Activated CD4-positive, alpha-beta T cell treated with anti-CD3 and anti-CD28 coated beads for 36 hours (primary cell): ENCODE measurements around the gene BCL2L15. TPM values are rescaled to one million over a fixed set of nuclear protein-coding genes. Genes with fewer than 3 reads are reported as not detected.

Source experiments
- ATAC-seq: fragments of 200-7000 bp; cut with Tn5 transposase; one replicate; pipeline ENCODE4 v1.10.0; 2021; ENCODE audit warnings: mild to moderate bottlenecking, moderate library complexity
- CTCF ChIA-PET: fragments of 350-600 bp; sonication (Branson Sonifier 250); formaldehyde crosslinking; loops from one replicate; lab custom pipeline; 2021; ENCODE audit warnings: antibody characterized with exemption; lab: Charles Lee
- POLR2A ChIA-PET: fragments of 350-600 bp; sonication (Branson Sonifier 250); formaldehyde crosslinking; loops from one replicate; lab custom pipeline; 2021; ENCODE audit warnings: antibody characterized with exemption, inconsistent platforms; lab: Charles Lee
- DNase-seq: peaks from one replicate; pipeline ENCODE4 v3.0.0-alpha.2; 2020
- H3K27ac Mint-ChIP-seq: one replicate; pipeline ENCODE4 v1.8.0; 2021; ENCODE audit warnings: mixed read lengths
- H3K27me3 Mint-ChIP-seq: one replicate; pipeline ENCODE4 v1.8.0; 2021; ENCODE audit warnings: mixed read lengths
- H3K36me3 Mint-ChIP-seq: one replicate; pipeline ENCODE4 v1.8.0; 2021; ENCODE audit warnings: low read depth, mixed read lengths
- H3K4me1 Mint-ChIP-seq: one replicate; pipeline ENCODE4 v1.8.0; 2021; ENCODE audit warnings: mixed read lengths
- H3K4me3 Mint-ChIP-seq: one replicate; pipeline ENCODE4 v1.8.0; 2021; ENCODE audit warnings: mild to moderate bottlenecking, moderate library complexity, mixed read lengths
- H3K9me3 Mint-ChIP-seq: one replicate; pipeline ENCODE4 v1.8.0; 2021; ENCODE audit warnings: low read depth, mixed read lengths
- intact Hi-C, 2 experiments: fragments of 100-400 bp; cut with DNase I in 1 of 2; cut with micrococcal nuclease in 1 of 2; formaldehyde crosslinking; loops; one replicate each; pipeline versions ENCODE4 v1.14.2 to v1.15.1; 2022 to 2024; cut with DNase I, micrococcal nuclease
- total RNA-seq, 2 experiments: library from RNA; stranded (reverse); gene quantifications; one replicate each; pipeline ENCODE4 v1.2.3, GENCODE V29; 2021

Gene BCL2L15
- total RNA-seq, 2 experiments from 2014 or later: 1.1 to 1.3 TPM

DNA sequence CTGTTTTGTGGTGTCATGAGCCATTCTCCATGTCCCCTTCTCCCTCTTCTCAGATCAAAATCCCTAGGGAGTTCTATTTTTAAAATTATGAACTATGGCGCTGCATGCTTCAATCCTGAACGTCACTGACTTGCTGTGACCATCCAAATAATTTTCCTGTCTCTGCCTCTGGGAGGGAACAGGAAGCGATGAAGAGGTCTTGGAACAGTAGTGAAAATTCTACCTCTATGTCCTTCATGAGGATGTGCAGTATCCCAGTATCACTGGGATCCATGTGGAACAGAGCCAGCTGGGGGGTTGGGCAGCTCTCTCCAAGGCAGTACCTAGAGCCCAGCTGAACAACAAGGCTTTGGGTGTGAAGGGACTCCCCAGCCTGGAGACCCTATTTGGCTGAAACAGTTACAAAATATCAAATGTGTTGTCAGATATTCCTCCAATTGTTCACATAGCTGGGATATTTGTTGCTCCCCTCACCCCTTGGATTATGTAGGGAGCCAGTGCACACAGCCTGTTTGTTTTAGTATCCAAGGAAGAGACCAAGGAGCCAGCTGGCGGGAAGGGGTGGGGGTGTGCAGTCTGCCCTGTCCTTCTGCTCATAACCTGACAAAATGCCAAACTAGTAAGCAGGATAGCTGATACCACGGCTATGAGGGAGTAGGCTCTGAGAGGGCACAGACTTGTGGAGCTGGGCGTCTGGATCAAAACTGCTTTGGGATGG is 25.4 kb upstream of the BCL2L15 start:
- no peaks in the 10 kb centered on the region for H3K27me3 Mint-ChIP-seq
- no peak for ATAC-seq
- DNase-seq: no peak
- ChIA-PET CTCF (interaction anchor here (1.2 kb wide), 1 partner anchor 77 kb away, joined by 3 read pairs; no protein-coding TSS in a partner anchor), POLR2A (interaction anchor here (0.8 to 1.2 kb wide), 2 partner anchors 8 to 16 kb away, joined by 3 to 4 read pairs; partner anchors contain the start of genes AP4B1 and HIPK1)
- H3K4me3 Mint-ChIP-seq: no peak overlapping the region
- H3K36me3 Mint-ChIP-seq: peaks cover 31% of the 10 kb centered on the region
- H3K4me1 Mint-ChIP-seq: peaks cover 12% of the 10 kb centered on the region
- H3K27ac Mint-ChIP-seq: no peak overlapping the region
- intact Hi-C loops: no loop called here
- H3K9me3 Mint-ChIP-seq: no peaks in the 10 kb centered on the region

- peaks cover 50% of the 10 kb centered on the region for H3K4me1 Mint-ChIP-seq
- intact Hi-C loops: loop anchor here (1.0 to 10.0 kb wide), 14 partner anchors 12 to 1190 kb away; partner anchors contain the start of genes HIPK1 (in 2 of the 2), MAGI3 (in 2 of the 2), RSBN1 (in 2 of the 2) and TRIM33 (in 2 of the 2)
These were observed 18.1 kb upstream of the BCL2L15 start for GRCh38 chr1:113905435-113905861.

GRCh38 chr1:113904674-113905434 is 17.5 kb upstream of the BCL2L15 start, which contains the start of the genes AP4B1 and DCLRE1B:
AP4B1 (minus strand) TSS chr1:113904799; CDS start chr1:113904717, 82 bp downstream.
DCLRE1B (plus strand) TSS chr1:113905326; CDS start chr1:113905587, 261 bp downstream.
- ChIA-PET POLR2A (interaction anchor here (0.6 to 5.1 kb wide), 11 partner anchors 8 to 606 kb away, joined by 3 to 78 read pairs (median 4); partner anchors contain the start of genes HIPK1 and RSBN1), CTCF (interaction anchor here (0.6 to 6.0 kb wide), 14 partner anchors 24 to 832 kb away, joined by 3 to 62 read pairs (median 5); partner anchors contain the start of genes HIPK1, LRIG2 and RSBN1)
- ATAC-seq: peak; percentile 92
- Mint-ChIP-seq H3K27ac (peak within 1 kb of the TSS; percentile 96), H3K36me3 (peaks cover 49% of the 10 kb centered on the region), H3K9me3 (no peaks in the 10 kb centered on the region), H3K27me3 (no peaks in the 10 kb centered on the region), H3K4me3 (peak within 1 kb of the TSS; percentile 85), H3K4me1 (peaks cover 55% of the 10 kb centered on the region)
- DNase-seq: peak; percentile 99
- intact Hi-C loops: loop anchor here (1.0 to 10.0 kb wide), 15 partner anchors 12 to 1190 kb away; partner anchors contain the start of genes HIPK1 (in 2 of the 2), MAGI3 (in 2 of the 2), PTPN22 (in 2 of the 2) and RSBN1 (in 2 of the 2)

More at GRCh38 chr1:113905435-113905861, 18.1 kb upstream of the BCL2L15 start:
- Mint-ChIP-seq H3K27ac (peak overlapping the region; percentile 96), H3K4me3 (peak overlapping the region; percentile 85), H3K9me3 (no peaks in the 10 kb centered on the region), H3K27me3 (no peaks in the 10 kb centered on the region), H3K36me3 (peaks cover 49% of the 10 kb centered on the region)
- no peak for ATAC-seq
- CTCF ChIA-PET: interaction anchor here (1.0 to 6.0 kb wide), 6 partner anchors 24 to 70 kb away, joined by 3 to 62 read pairs (median 14); partner anchors contain the start of gene HIPK1
- peak; percentile 50 for DNase-seq
- POLR2A ChIA-PET: interaction anchor here (0.6 to 5.1 kb wide), 4 partner anchors 24 to 121 kb away, joined by 3 to 78 read pairs (median 7); partner anchors contain the start of genes HIPK1 and RSBN1

- peaks cover 49% of the 10 kb centered on the region for H3K36me3 Mint-ChIP-seq
- CTCF ChIA-PET: interaction anchor here (0.6 to 6.0 kb wide), 15 partner anchors 25 to 831 kb away, joined by 3 to 62 read pairs (median 5); partner anchors contain the start of genes HIPK1, LRIG2 and RSBN1
These were observed 16.9 kb upstream of the BCL2L15 start for GRCh38 chr1:113904293-113904673.

DNA sequence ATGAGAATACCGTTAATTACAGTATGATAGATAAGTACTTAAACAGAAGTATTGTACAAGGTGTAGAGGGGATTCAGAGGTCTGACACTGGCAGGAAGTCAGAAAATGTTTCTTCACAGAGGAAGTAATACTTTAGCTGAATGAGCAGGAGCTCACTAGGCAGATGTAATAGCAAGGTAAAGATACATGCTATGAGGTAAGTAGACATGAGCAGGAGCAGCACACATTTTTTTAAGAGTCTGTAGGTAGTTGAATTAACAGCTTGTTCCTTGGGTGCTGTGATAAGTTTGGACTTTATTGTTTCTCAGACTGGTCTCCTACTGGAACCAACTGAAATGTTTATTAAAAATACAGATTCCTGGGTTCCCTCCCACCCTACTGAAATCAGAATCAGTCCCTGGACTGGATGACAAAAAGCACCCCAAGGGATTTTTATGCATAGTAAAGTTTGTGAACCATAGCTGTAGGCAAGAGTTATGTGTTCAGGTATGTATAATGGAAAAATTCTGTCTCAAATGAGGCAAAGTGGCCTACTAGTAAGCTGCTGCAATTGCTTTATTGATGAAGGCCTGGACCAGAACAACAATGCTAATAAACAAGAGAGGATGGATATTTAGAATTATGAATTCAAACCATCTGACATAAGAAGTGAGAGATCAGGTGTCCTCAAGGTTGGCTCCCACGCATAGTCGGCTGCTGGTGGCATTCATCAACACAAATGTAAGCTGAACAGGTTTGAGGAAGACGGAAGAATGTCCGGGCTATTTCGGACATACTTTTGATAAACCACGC is 16.3 kb upstream of the BCL2L15 start:
- H3K4me3 Mint-ChIP-seq: peak overlapping the region; percentile 85
- H3K4me1 Mint-ChIP-seq: peaks cover 59% of the 10 kb centered on the region
- ChIA-PET CTCF (interaction anchor here (0.7 to 6.0 kb wide), 13 partner anchors 26 to 831 kb away, joined by 3 to 62 read pairs (median 5); partner anchors contain the start of genes HIPK1, LRIG2 and RSBN1), POLR2A (interaction anchor here (0.6 to 5.1 kb wide), 13 partner anchors 10 to 607 kb away, joined by 3 to 78 read pairs (median 4); partner anchors contain the start of genes HIPK1 and RSBN1)
- intact Hi-C loops: loop anchor here (1.0 to 10.0 kb wide), 4 partner anchors 32 to 949 kb away; partner anchors contain the start of genes PTPN22 (in 1 of the 2), RSBN1 (in 1 of the 2) and SLC16A1 (in 1 of the 2)
- H3K9me3 Mint-ChIP-seq: no peaks in the 10 kb centered on the region
- no peak for ATAC-seq
- peak; percentile 43 for DNase-seq
- peak overlapping the region; percentile 96 for H3K27ac Mint-ChIP-seq
- peaks cover 53% of the 10 kb centered on the region for H3K36me3 Mint-ChIP-seq
- no peaks in the 10 kb centered on the region for H3K27me3 Mint-ChIP-seq

More at GRCh38 chr1:113904293-113904673, 16.9 kb upstream of the BCL2L15 start:
- no peak for DNase-seq
- Mint-ChIP-seq H3K4me1 (peaks cover 58% of the 10 kb centered on the region), H3K27me3 (no peaks in the 10 kb centered on the region), H3K27ac (peak overlapping the region; percentile 96), H3K4me3 (peak overlapping the region; percentile 85), H3K9me3 (no peaks in the 10 kb centered on the region)
- ATAC-seq: peak; percentile 46
- intact Hi-C loops: loop anchor here (1.0 to 10.0 kb wide), 4 partner anchors 33 to 949 kb away; partner anchors contain the start of genes PTPN22 (in 1 of the 2), RSBN1 (in 1 of the 2) and SLC16A1 (in 1 of the 2)
- POLR2A ChIA-PET: interaction anchor here (0.6 to 5.1 kb wide), 12 partner anchors 9 to 606 kb away, joined by 3 to 78 read pairs (median 4); partner anchors contain the start of genes HIPK1 and RSBN1

- CTCF ChIA-PET: interaction anchor here (3.5 kb wide), 1 partner anchor 65 kb away, joined by 14 read pairs; no protein-coding TSS in a partner anchor
- Mint-ChIP-seq H3K36me3 (peaks cover 58% of the 10 kb centered on the region), H3K4me1 (peaks cover 56% of the 10 kb centered on the region), H3K9me3 (no peaks in the 10 kb centered on the region), H3K27me3 (no peaks in the 10 kb centered on the region), H3K27ac (peak overlapping the region; percentile 42), H3K4me3 (no peak overlapping the region)
- DNase-seq (no peak), ATAC-seq (no peak)
- POLR2A ChIA-PET: interaction anchor here (0.5 to 1.2 kb wide), 2 partner anchors 8 to 1210 kb away, joined by 3 read pairs; no protein-coding TSS in a partner anchor
- intact Hi-C loops: loop anchor here (5.0 to 10.0 kb wide), 2 partner anchors 46 to 946 kb away; partner anchors contain the start of gene SLC16A1 (in 1 of the 2)
These were observed 13.8 kb upstream of the BCL2L15 start for GRCh38 chr1:113901191-113901590.

GRCh38 chr1:113899111-113899510 is 11.7 kb upstream of the BCL2L15 start:
- no peak overlapping the region for H3K4me3 Mint-ChIP-seq
- CTCF ChIA-PET: interaction anchor here (0.6 to 3.5 kb wide), 4 partner anchors 12 to 63 kb away, joined by 3 to 14 read pairs (median 4); no protein-coding TSS in a partner anchor
- POLR2A ChIA-PET: interaction anchor here (0.7 kb wide), 1 partner anchor 87 kb away, joined by 3 read pairs; the partner anchor contains the start of gene RSBN1
- H3K4me1 Mint-ChIP-seq: peaks cover 52% of the 10 kb centered on the region
- H3K9me3 Mint-ChIP-seq: no peaks in the 10 kb centered on the region
- peak overlapping the region; percentile 5 for H3K27ac Mint-ChIP-seq
- peaks cover 65% of the 10 kb centered on the region for H3K36me3 Mint-ChIP-seq
- DNase-seq (no peak), ATAC-seq (no peak)
- H3K27me3 Mint-ChIP-seq: no peaks in the 10 kb centered on the region
- intact Hi-C loops: no loop called here

- H3K4me1 Mint-ChIP-seq: peaks cover 46% of the 10 kb centered on the region
- intact Hi-C loops: no loop called here
- peaks cover 64% of the 10 kb centered on the region for H3K36me3 Mint-ChIP-seq
- ChIA-PET CTCF (interaction anchor here (0.6 to 1.0 kb wide), 2 partner anchors 12 to 29 kb away, joined by 3 to 4 read pairs; no protein-coding TSS in a partner anchor), POLR2A (interaction anchor here (0.7 kb wide), 1 partner anchor 86 kb away, joined by 3 read pairs; the partner anchor contains the start of gene RSBN1)
- DNase-seq (no peak), ATAC-seq (peak; percentile 60)
- H3K27me3 Mint-ChIP-seq: no peaks in the 10 kb centered on the region
- peak overlapping the region; percentile 86 for H3K27ac Mint-ChIP-seq
- H3K9me3 Mint-ChIP-seq: no peaks in the 10 kb centered on the region
- no peak overlapping the region for H3K4me3 Mint-ChIP-seq
These were observed 10.9 kb upstream of the BCL2L15 start for GRCh38 chr1:113898241-113898814.

GRCh38 chr1:113895961-113896360 is 8.6 kb upstream of the BCL2L15 start:
- no peak overlapping the region for H3K27ac Mint-ChIP-seq
- H3K27me3 Mint-ChIP-seq: no peaks in the 10 kb centered on the region
- H3K9me3 Mint-ChIP-seq: no peaks in the 10 kb centered on the region
- POLR2A ChIA-PET: no interaction called here
- no peak for DNase-seq
- H3K4me3 Mint-ChIP-seq: no peak overlapping the region
- H3K4me1 Mint-ChIP-seq: peaks cover 23% of the 10 kb centered on the region
- ATAC-seq: no peak
- intact Hi-C loops: no loop called here
- CTCF ChIA-PET: interaction anchor here (0.7 to 1.2 kb wide), 2 partner anchors 61 to 1536 kb away, joined by 4 read pairs; no protein-coding TSS in a partner anchor
- H3K36me3 Mint-ChIP-seq: peaks cover 50% of the 10 kb centered on the region
